Neural crest cell (in vitro differentiated cells): ENCODE results near the gene NAGPA. TPM values are rescaled to one million over a fixed set of nuclear protein-coding genes. Genes with fewer than 3 reads are reported as not detected.
A peak's percentile ranks its signal among the peaks of the same experiment; 100 is the strongest.
"Not testable (repeated sequence)": the region's sequence is repeated elsewhere in the genome, so short reads cannot be mapped to it uniquely, and the experiment has no call there.

Source experiments
- DNase-seq: peaks from one replicate; pipeline ENCODE4 v3.0.0; 2021; ENCODE audit warnings: low read depth, mixed read lengths, low spot score
- H3K27ac Mint-ChIP-seq: one replicate; pipeline ENCODE4 v1.8.0; 2021; ENCODE audit warnings: mild to moderate bottlenecking, mixed read lengths; ENCODE audit not compliant: unreplicated experiment
- H3K27me3 Mint-ChIP-seq: 2 replicates; pipeline ENCODE4 v1.8.0; 2021; ENCODE audit warnings: low read depth, mild to moderate bottlenecking, mixed read lengths
- H3K36me3 Mint-ChIP-seq: 2 replicates; pipeline ENCODE4 v1.8.0; 2021; ENCODE audit warnings: low read depth, mild to moderate bottlenecking, mixed read lengths
- H3K4me1 Mint-ChIP-seq: 2 replicates; pipeline ENCODE4 v1.8.0; 2021; ENCODE audit warnings: mixed read lengths
- H3K4me3 Mint-ChIP-seq: one replicate; pipeline ENCODE4 v1.8.0; 2021; ENCODE audit warnings: mild to moderate bottlenecking, mixed read lengths
- H3K9me3 Mint-ChIP-seq: 2 replicates; pipeline ENCODE4 v1.8.0; 2021; ENCODE audit warnings: mixed read lengths
- total RNA-seq: library from RNA; stranded (reverse); gene quantifications from 2 replicates; pipeline ENCODE4 v1.2.1, GENCODE V29; 2021
- TF ChIP-seq, protein P1 (sequence below): fragments of 200-600 bp; sonication (generic); conservative IDR thresholded peaks from 2 replicates; pipeline ENCODE4 v1.5.0; 2021; ENCODE audit warnings: antibody characterized with exemption, mild to moderate bottlenecking

NAGPA gene
- total RNA-seq, 1 donor from 2014 or later, result 15.3 TPM

DNA sequence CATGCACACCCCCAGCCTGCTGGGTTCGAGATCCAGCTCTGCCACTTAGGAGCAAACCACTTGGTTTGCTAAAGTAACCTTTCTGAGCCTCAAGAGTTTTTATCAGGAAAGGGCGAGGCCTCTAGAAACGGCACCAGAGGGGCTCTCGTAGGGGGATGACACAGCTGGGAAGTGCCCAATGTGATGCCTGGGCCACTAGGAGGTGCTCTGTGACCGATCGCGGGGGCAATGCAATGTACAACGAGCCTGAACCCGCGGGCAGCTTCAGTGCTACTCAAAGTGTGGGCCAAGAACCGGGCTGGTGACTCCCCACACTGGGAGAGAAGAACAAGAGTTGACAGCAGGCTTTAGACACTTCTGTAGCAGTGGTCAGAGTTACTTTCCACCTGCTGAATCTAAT is 22.6 kb upstream of the NAGPA start:
- DNase-seq, result peak; percentile 33
- no peaks in the 10 kb centered on the region for H3K36me3 Mint-ChIP-seq
- H3K27me3 Mint-ChIP-seq, result peaks cover 8% of the 10 kb centered on the region
- H3K9me3 Mint-ChIP-seq, result no peaks in the 10 kb centered on the region
- TF ChIP-seq, protein P1, sequence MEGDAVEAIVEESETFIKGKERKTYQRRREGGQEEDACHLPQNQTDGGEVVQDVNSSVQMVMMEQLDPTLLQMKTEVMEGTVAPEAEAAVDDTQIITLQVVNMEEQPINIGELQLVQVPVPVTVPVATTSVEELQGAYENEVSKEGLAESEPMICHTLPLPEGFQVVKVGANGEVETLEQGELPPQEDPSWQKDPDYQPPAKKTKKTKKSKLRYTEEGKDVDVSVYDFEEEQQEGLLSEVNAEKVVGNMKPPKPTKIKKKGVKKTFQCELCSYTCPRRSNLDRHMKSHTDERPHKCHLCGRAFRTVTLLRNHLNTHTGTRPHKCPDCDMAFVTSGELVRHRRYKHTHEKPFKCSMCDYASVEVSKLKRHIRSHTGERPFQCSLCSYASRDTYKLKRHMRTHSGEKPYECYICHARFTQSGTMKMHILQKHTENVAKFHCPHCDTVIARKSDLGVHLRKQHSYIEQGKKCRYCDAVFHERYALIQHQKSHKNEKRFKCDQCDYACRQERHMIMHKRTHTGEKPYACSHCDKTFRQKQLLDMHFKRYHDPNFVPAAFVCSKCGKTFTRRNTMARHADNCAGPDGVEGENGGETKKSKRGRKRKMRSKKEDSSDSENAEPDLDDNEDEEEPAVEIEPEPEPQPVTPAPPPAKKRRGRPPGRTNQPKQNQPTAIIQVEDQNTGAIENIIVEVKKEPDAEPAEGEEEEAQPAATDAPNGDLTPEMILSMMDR, result peak; percentile 52
- H3K4me3 Mint-ChIP-seq, result no peak overlapping the region
- no peak overlapping the region for H3K27ac Mint-ChIP-seq
- H3K4me1 Mint-ChIP-seq, result no peaks in the 10 kb centered on the region

DNA sequence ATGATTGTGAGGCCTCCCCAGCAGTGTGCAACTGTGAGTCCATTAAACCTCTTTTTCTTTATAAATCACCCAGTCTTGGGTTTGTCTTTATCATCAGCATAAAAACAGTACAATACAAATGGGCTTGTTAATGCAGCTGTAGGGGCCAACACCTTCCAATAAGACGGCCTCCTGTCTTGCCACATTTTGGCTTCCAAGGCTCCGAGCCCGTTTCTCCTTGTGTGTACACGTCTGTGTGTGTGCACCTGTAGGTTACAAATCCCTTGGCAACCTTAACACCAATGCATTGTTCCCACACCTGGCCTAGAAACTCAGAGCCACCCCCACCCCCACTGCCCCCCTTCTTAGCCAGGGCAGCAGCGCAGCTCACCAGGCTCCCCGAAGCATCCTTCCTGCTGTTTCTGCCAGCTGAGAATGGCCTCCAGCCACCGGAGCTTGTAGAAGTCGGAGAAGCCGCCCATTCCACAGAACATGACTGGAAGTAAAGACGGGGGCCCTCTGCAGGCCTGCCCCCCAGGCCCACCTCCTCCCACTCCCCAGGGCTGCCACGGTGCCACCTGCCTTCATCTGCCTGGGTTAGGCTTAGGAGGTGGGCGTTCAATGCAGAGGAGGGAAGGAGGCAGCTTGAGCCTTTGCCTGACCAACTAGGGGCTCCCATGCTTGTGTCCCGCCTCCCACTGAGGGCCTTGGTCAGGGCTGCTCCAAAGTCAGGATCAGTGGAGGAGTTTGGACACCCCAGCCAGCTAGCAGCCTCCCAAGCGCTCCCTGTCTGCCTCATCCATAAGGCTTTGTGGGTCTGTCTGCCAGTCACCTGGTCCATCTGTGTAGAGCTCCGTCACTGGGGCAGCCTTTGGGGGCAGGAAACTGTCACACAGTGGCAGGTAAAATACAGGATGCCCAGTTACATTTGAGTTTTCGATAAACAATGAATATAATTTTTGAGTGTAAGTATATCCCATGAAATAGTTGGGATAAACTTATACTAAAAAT is 21.4 kb upstream of the NAGPA start:
- no peaks in the 10 kb centered on the region for H3K9me3 Mint-ChIP-seq

DNA sequence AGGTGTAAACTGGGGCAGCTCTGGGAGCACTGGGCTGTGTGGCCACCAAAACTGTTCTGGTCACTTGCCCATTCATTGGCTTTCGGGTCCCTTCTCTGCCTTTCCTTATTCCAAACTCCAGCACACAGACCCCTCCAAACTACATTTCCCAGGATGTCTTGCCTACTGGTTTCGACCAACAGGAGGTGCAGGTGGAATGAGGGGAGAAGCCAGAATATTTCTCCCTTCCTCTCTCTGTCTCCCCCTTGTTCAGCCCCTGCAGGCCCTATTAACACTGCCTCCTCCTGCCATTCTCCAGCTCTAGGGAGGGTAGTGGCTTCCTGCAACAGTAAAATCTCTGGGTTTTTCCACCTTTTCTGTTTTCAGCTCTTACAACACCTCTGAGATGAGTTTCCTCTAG is 13.2 kb upstream of the NAGPA start:
- H3K27ac Mint-ChIP-seq, result no peak overlapping the region
- H3K27me3 Mint-ChIP-seq, result peaks cover 49% of the 10 kb centered on the region
- TF ChIP-seq, protein P1, result no peak
- no peaks in the 10 kb centered on the region for H3K4me1 Mint-ChIP-seq
- H3K4me3 Mint-ChIP-seq, result no peak overlapping the region
- no peak for DNase-seq
- no peaks in the 10 kb centered on the region for H3K36me3 Mint-ChIP-seq
- H3K9me3 Mint-ChIP-seq, result no peaks in the 10 kb centered on the region

More for the DNA sequence above, 21.4 kb upstream of the NAGPA start:
- H3K36me3 Mint-ChIP-seq, result no peaks in the 10 kb centered on the region
- peaks cover 17% of the 10 kb centered on the region for H3K27me3 Mint-ChIP-seq
- no peaks in the 10 kb centered on the region for H3K4me1 Mint-ChIP-seq
- TF ChIP-seq, protein P1, result no peak
- no peak for DNase-seq
- no peak overlapping the region for H3K27ac Mint-ChIP-seq
- no peak overlapping the region for H3K4me3 Mint-ChIP-seq

DNA sequence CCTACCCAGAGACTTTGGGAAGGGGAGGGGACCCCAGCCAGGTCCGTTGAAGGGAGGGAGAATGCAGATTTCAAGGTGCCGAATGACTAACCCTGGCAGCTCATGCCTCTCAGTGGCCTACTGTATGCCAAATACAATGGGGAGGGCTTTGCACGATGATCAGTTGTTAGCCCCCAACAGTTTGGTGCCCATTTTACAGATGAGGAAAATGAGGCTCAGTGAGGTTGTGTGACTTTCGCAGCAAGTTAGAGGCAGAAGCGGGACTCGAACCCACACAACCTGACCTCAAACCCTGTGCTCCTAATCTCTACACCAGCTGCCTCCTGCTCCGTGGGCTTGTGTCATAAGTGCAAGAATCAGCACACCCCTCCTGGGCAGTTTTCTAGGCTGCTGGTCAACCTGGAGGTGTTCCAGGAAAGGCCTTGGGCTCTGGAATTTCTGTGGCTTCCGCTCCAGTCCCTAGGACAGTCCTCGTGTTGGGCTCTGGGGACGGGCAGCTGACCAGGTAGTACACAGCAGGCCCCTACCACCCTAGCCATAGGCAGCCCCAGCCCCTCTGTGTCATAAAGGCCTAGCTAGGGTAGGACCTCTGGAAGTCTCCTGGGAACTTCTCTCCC is 11.9 kb upstream of the NAGPA start:
- no peaks in the 10 kb centered on the region for H3K9me3 Mint-ChIP-seq
- no peak overlapping the region for H3K4me3 Mint-ChIP-seq
- TF ChIP-seq, protein P1, result no peak
- no peak for DNase-seq
- H3K4me1 Mint-ChIP-seq, result no peaks in the 10 kb centered on the region
- no peak overlapping the region for H3K27ac Mint-ChIP-seq
- peaks cover 54% of the 10 kb centered on the region for H3K27me3 Mint-ChIP-seq
- no peaks in the 10 kb centered on the region for H3K36me3 Mint-ChIP-seq

DNA sequence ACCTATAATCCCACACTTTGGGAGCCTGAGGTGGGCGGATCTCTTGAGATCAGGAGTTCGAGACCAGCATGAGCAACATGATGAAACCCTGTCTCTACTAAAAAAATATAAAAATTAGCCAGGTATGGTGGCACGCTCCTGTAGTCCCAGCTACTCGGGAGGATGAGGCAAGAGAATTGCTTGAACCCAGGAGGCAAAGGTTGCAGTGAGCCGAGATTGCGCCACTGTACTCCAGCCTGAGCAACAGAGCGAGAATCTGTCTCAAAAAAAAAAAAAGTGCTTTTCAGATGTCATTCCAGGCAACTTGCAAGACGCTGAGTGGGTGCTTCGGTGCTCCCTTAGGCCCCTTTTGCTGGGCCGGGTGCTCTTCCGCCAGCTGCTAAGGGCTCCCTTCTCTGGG is 10.8 kb upstream of the NAGPA start:
- not testable (repeated sequence) for H3K36me3 Mint-ChIP-seq, H3K4me1 Mint-ChIP-seq, H3K4me3 Mint-ChIP-seq, H3K27ac Mint-ChIP-seq, H3K9me3 Mint-ChIP-seq, DNase-seq
- H3K27me3 Mint-ChIP-seq, result peaks cover 57% of the 10 kb centered on the region
